Heart left ventricle (tissue), 16 donors: ENCODE results near the gene MFAP1. TPM values are rescaled to one million over a fixed set of nuclear protein-coding genes. Genes with fewer than 3 reads are reported as not detected.

Experiments used
- ATAC-seq, 4 donors: fragments of 200-7000 bp; cut with Tn5 transposase; one replicate each; pipeline ENCODE4 v1.9.1; 2020 to 2022; ENCODE audit warnings: moderate library complexity in 4 of 4, mild to moderate bottlenecking in 3 of 4, moderate number of reproducible peaks in 1 of 4
- DNase-seq, 5 donors: peaks; one replicate each; pipeline ENCODE4 v3.0.0-alpha.2; 2020
- H3K27ac ChIP-seq, 12 donors: fragments of 200-600 bp; sonication (generic) in 4 of 12; one replicate each; pipeline versions ENCODE4 v1.5.0 to v1.8.0; 2016 to 2022; ENCODE audit warnings: mild to moderate bottlenecking in 2 of 12
- H3K27me3 ChIP-seq, 9 donors: fragments of 200-600 bp; sonication (generic) in 2 of 9; one replicate each; pipeline versions ENCODE4 v1.5.1 to v1.8.0; 2016 to 2022; ENCODE audit warnings: mild to moderate bottlenecking in 3 of 9
- H3K36me3 ChIP-seq, 9 donors: fragments of 200-600 bp; sonication (generic) in 2 of 9; one replicate each; pipeline versions ENCODE4 v1.5.0 to v1.8.0; 2018 to 2022; ENCODE audit warnings: mild to moderate bottlenecking in 2 of 9
- H3K4me1 ChIP-seq, 12 donors: fragments of 200-600 bp; sonication (generic) in 4 of 12; one replicate each; pipeline versions ENCODE4 v1.5.0 to v1.8.0; 2016 to 2022; ENCODE audit warnings: mild to moderate bottlenecking in 3 of 12
- H3K4me3 ChIP-seq, 12 donors: fragments of 200-600 bp; sonication (generic) in 4 of 12; one replicate each; pipeline versions ENCODE4 v1.5.0 to v1.8.0; 2017 to 2022; ENCODE audit warnings: mild to moderate bottlenecking in 9 of 12, moderate library complexity in 4 of 12
- H3K9me3 ChIP-seq, 12 donors: fragments of 200-600 bp; sonication (generic) in 4 of 12; one replicate each; pipeline versions ENCODE4 v1.5.0 to v1.8.0; 2016 to 2022; ENCODE audit warnings: mild to moderate bottlenecking in 1 of 12
- POLR2A ChIP-seq, 2 donors: fragments of 450-650 bp; IDR thresholded peaks; one replicate each; pipeline ENCODE4 v1.6.1; 2017; ENCODE audit warnings: antibody characterized with exemption in 2 of 2, mild to moderate bottlenecking in 2 of 2, moderate library complexity in 2 of 2
- WGBS, 4 donors: extraction: QIAGEN DNeasy Blood & Tissue Kit in 2 of 4; methylation state at CpG; one replicate each; pipeline versions ENCODE4 v1.1.5 to v1.1.7; 2013 to 2018; 5-methylcytosine and 5-hydroxymethylcytosine counted together
- intact Hi-C, 10 donors: fragments of 100-400 bp; cut with DNase I; formaldehyde crosslinking; loops; one replicate each; pipeline versions ENCODE4 v1.11.1 to v1.14.2; 2022
- polyA plus RNA-seq, 2 donors: library from polyadenylated mRNA; stranded (reverse); fragments of 200-250 nt; gene quantifications; one replicate each; pipeline ENCODE4 v1.2.3, GENCODE V29; 2013
- total RNA-seq, 9 donors: library from RNA; depleted of rRNA in 2 of 9; stranded (reverse); fragments of >200 nt in 2 of 9; fragmentation: NEBNext Ultra II Directional in 3 of 9; extraction: Animal tissue kit (Norgen Biotek cat#: 25700) in 3 of 9; gene quantifications; one replicate each; pipeline versions ENCODE4 v1.1.0 to v1.2.4, GENCODE V29; 2016 to 2023
- TF ChIP-seq, protein P1 (sequence below), 12 donors: fragments of 200-600 bp; sonication (generic) in 4 of 12; IDR thresholded peaks; one replicate each; pipeline versions ENCODE4 v1.5.0 to v1.8.0; 2018 to 2022; ENCODE audit warnings: antibody characterized with exemption in 12 of 12, mild to moderate bottlenecking in 5 of 12
- donor health status: ischemic (EF 13 %, LVEDD 7.1; RV severe dilation, severe dysfunction).
- donor health status: healthy with polysubstance abuse.
- donor health status: DM: no; HTN: yes; CAD: no.
- donor health status: DM: no; HTN: no; CAD: no.
- donor health status: ischemic (EF 25% LVEDD 6.9; RV normal size, moderate dysfunction).
- donor health status: ischemic (EF 25% LVEDD 5.7; RV mildly dilated, moderate dysfunction).
- donor health status: healthy.
- donor health status: DM: yes; HTN: yes; CAD: no.
- donor health status: ischemic (EF 35%, LVEDD 5.7; RV mildly dilated, moderate dysfunction).
- donor health status: nonischemic (EF 11% LVEDD 7.7; RV severe dilation, severe dysfunction).
- donor health status: DM: yes; HTN: yes; CAD: no.
- donor health status: PGD.
- donor health status: ischemic (EF 29% LVEDD 5.4; RV normal size, mild dysfunction).
- donor health status: nonischemic (EF 23%, LVEDD 6.1; RV moderate dilation, normal function).

Gene MFAP1
- total and polyA plus RNA-seq, 11 donors: 13.2 to 35.5 (median 20.2) TPM

DNA sequence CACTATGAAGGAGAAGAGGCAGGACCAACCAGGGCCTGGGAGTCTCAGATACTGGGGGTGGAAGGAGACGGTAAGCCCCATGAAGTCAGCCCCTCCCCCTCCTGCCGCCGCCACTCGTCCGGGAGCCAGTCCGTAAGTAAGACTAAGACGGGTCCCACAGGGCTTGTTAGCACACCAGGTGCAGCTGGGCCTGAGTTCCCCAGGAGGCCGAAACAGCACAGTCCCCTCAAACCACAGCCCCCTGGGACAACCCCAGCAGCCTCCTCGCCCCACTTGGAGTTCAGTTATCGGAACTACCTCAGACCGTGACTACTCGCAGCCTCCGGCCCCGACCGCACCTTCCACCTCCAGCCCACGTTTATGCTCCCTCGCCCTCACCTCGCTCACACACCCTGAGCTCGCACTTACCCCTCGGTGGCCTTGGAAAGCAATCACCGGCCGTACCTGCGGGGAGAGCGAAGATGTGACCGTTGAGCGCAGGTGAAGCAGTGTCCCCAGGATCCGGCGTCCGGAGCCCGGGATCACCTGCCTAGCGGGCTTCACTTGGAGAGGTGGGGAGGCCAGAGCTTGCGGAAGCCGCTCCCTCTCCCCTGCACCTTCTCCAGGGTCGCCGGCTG is 48.3 kb downstream of the MFAP1 start:
- intact Hi-C loops: no loop called here
- peak overlapping the region; percentile 30 to 91 (median 81) for H3K27ac ChIP-seq
- peaks cover 0 to 36% (median 27%) of the 10 kb centered on the region in 9 donors for H3K36me3 ChIP-seq
- ATAC-seq (peak in 2 of 4 donors; percentile 8), DNase-seq (peak in 3 of 5 donors; percentile 26 to 39 (median 30))
- H3K4me1 ChIP-seq: peaks cover 0 to 32% (median 13%) of the 10 kb centered on the region in 12 donors
- WGBS, 4 donors: 44 to 56% (median 53%) methylated on average over 32 to 35 of the region's 35 CpGs
- no peak for TF ChIP-seq POLR2A (IDR thresholded peaks at IDR 0.05)
- TF ChIP-seq, protein P1, sequence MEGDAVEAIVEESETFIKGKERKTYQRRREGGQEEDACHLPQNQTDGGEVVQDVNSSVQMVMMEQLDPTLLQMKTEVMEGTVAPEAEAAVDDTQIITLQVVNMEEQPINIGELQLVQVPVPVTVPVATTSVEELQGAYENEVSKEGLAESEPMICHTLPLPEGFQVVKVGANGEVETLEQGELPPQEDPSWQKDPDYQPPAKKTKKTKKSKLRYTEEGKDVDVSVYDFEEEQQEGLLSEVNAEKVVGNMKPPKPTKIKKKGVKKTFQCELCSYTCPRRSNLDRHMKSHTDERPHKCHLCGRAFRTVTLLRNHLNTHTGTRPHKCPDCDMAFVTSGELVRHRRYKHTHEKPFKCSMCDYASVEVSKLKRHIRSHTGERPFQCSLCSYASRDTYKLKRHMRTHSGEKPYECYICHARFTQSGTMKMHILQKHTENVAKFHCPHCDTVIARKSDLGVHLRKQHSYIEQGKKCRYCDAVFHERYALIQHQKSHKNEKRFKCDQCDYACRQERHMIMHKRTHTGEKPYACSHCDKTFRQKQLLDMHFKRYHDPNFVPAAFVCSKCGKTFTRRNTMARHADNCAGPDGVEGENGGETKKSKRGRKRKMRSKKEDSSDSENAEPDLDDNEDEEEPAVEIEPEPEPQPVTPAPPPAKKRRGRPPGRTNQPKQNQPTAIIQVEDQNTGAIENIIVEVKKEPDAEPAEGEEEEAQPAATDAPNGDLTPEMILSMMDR (IDR thresholded peaks at IDR 0.05): no peak
- H3K27me3 ChIP-seq: no peaks in the 10 kb centered on the region
- no peaks in the 10 kb centered on the region for H3K9me3 ChIP-seq
- H3K4me3 ChIP-seq: peak overlapping the region; percentile 43 to 83 (median 69)

DNA sequence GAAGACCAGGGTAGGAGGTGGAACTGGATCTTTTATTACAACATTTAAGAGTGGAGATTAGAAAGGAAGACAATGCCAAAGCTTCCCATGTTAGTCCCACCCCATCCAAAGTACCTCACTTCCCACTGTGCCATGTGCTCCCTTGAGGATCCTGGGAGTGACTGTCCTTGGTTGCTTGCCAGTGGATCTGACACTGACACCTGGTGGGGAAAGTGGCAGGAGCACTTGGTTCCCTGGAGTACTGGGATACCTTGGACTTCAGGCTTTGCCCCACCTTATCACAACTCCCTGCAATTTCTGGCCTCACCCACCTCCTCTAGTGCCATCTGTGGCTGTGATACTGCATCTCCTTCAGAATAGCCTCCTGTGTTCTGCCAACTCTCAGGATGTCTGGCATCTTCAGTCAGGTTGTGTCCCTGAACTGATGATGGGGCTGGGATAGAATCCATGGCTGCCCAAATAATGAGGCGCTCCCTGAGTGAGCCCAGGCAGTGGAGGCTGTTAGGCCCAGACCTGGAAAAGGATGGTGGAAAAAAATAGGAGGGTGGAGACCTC is 49.0 kb downstream of the MFAP1 start:
- DNase-seq: peak in 1 of 5 donors; percentile 31
- Histone ChIP-seq H3K9me3 (no peaks in the 10 kb centered on the region), H3K27me3 (no peaks in the 10 kb centered on the region), H3K4me1 (peaks cover 0 to 32% (median 13%) of the 10 kb centered on the region in 12 donors), H3K4me3 (no peak overlapping the region), H3K27ac (peak overlapping the region in 2 of 12 donors; percentile 20 to 91), H3K36me3 (peaks cover 0 to 43% (median 34%) of the 10 kb centered on the region in 9 donors)
- WGBS, 4 donors: 93 to 100% (median 100%) methylated on average over 1 of the region's 1 CpG
- ATAC-seq: peak in 3 of 4 donors; percentile 13 to 28 (median 17)
- intact Hi-C loops: no loop called here
- no peak for TF ChIP-seq POLR2A (IDR thresholded peaks at IDR 0.05)
- TF ChIP-seq, protein P1 (IDR thresholded peaks at IDR 0.05): peak in 6 of 12 donors; percentile 16 to 42 (median 25)

DNA sequence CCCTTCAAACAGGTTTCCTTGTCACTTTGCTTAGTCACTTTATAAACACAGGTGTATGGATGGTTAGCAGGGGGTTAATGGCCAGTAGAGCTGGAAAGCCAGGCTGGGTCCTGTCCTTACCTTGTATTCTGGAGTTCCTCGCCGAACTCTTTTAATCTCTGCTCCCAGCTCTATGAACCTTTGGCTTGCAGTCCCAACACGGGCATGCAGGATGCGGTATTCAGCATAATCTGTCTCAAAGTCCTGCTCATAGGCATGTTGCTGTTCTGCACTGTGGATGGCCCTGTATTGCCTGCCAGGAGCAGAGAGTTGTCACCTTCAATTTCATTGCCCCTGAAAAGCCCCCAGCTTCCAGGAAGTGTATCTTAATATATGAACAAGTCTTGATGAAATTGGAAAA is 50.4 kb downstream of the MFAP1 start:
- Histone ChIP-seq H3K4me3 (no peak overlapping the region), H3K27ac (peak overlapping the region in 1 of 12 donors; percentile 28), H3K9me3 (no peaks in the 10 kb centered on the region), H3K36me3 (peaks cover 0 to 57% (median 48%) of the 10 kb centered on the region in 9 donors), H3K27me3 (no peaks in the 10 kb centered on the region), H3K4me1 (peaks cover 0 to 41% (median 13%) of the 10 kb centered on the region in 12 donors)
- WGBS, 4 donors: 66 to 79% (median 70%) methylated on average over 4 of the region's 4 CpGs
- TF ChIP-seq, protein P1 (IDR thresholded peaks at IDR 0.05): no peak
- TF ChIP-seq POLR2A (IDR thresholded peaks at IDR 0.05): no peak
- DNase-seq: no peak
- intact Hi-C loops: no loop called here
- no peak for ATAC-seq

DNA sequence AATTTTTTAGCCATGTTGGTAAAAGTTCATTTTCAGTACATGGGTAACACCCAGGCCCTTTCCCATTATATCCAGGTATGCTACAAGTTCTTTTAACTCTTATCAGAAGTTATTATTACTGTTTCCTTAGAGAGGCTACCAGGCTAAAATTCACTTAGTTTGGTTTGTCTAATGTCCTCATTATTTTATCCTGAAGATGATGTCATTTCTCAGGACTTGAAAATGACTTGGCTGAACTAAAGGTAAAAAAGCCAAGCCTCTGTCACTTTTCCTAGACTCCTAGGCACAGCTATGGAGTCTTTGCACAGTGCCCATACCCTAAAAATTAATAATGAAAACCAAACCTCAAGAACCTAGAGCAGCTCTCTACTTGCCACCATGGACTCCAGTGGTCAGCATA is 51.9 kb downstream of the MFAP1 start:
- TF ChIP-seq POLR2A (IDR thresholded peaks at IDR 0.05): no peak
- TF ChIP-seq, protein P1 (IDR thresholded peaks at IDR 0.05): no peak
- intact Hi-C loops: no loop called here
- H3K27ac ChIP-seq: no peak overlapping the region
- no peaks in the 10 kb centered on the region for H3K9me3 ChIP-seq
- peaks cover 0 to 71% (median 63%) of the 10 kb centered on the region in 9 donors for H3K36me3 ChIP-seq
- no peak for DNase-seq
- ATAC-seq: no peak
- H3K4me1 ChIP-seq: peaks cover 0 to 34% (median 8%) of the 10 kb centered on the region in 12 donors
- no peaks in the 10 kb centered on the region for H3K27me3 ChIP-seq
- H3K4me3 ChIP-seq: no peak overlapping the region
